ENCODE results near the gene TOP3A. TPM values are rescaled to one million over a fixed set of nuclear protein-coding genes. Genes with fewer than 3 reads are reported as not detected.
A peak's percentile ranks its signal among the peaks of the same experiment; 100 is the strongest.

TOP3A gene
- total and polyA plus RNA-seq, 2 donors (not counting 1 experiment from before 2014, with no cell fraction given) = 13.4 to 55.8 TPM

DNA sequence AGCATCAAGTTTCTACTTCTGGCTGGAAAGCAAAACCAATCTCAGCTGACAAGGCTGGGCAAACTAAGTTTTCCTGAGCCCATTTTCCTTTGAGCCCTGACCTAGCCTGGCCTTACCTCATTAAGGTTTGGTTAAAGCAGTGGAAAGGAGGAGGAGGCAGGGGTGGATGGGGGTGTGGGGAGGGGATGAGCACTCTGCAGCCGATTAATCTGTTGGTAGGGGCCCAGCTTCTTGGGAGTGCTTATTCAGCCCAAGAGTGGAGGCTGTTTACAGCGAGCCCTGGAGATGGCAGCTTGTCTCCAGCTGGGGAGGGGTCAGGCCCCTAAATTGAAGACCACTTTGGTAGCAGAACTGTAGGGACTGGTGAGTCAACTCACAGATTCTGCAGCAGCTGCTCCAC, 12.3 kb upstream of the TOP3A start:
- peaks cover 0 to 3% (median 0%) of the 10 kb centered on the region in 3 donors for H3K9me3 ChIP-seq (ENCODE audit: control extremely low read depth in 1 of 3, control insufficient read depth in 2 of 3, insufficient read depth in 1 of 3, low read length in 2 of 3)
- no peak for DNase-seq
- Mint-ChIP-seq H3K4me1 (peaks cover 20% of the 10 kb centered on the region), H3K9me3 (ENCODE audit: insufficient read depth) (no peaks in the 10 kb centered on the region), H3K27me3 (no peaks in the 10 kb centered on the region), H3K27ac (no peak overlapping the region), H3K4me3 (no peak overlapping the region)
- H3K27ac ChIP-seq (ENCODE audit: low read length in 2 of 2) = no peak overlapping the region
- 93% methylated on average over 2 of the region's 2 CpGs for WGBS (ENCODE audit: insufficient coverage)
- intact Hi-C loops (cut with micrococcal nuclease) = no loop called here
- peaks cover 0 to 14% of the 10 kb centered on the region in 2 donors for H3K4me1 ChIP-seq (ENCODE audit: control insufficient read depth in 2 of 2, insufficient read depth in 2 of 2, low read length in 2 of 2)
- ChIA-PET POLR2A (no interaction called here), CTCF (no interaction called here)
- H3K4me2 ChIP-seq (replicated peaks; ENCODE audit: low read depth, low read length, poor library complexity, severe bottlenecking) = no peak overlapping the region
- peaks cover 16% of the 10 kb centered on the region for H3K79me2 ChIP-seq (ENCODE audit: control insufficient read depth, insufficient read depth, low read length)
- peaks cover 0 to 75% of the 10 kb centered on the region in 2 experiments for H3K36me3 ChIP-seq (replicated peaks in 1 of 2; ENCODE audit: control extremely low read depth in 1 of 2, control insufficient read depth in 1 of 2, extremely low read depth in 1 of 2, insufficient read depth in 2 of 2, low read length in 1 of 2)
- no peak overlapping the region for H3K4me3 ChIP-seq (ENCODE audit: control extremely low read depth in 1 of 5, extremely low read depth in 1 of 5, insufficient read depth in 1 of 5, low read depth in 2 of 5, low read length in 4 of 5)
- H2AFZ ChIP-seq (ENCODE audit: insufficient read depth, low read depth, low read length, poor library complexity, severe bottlenecking) = no peak overlapping the region
- no peak overlapping the region for H3K9ac ChIP-seq (ENCODE audit: low read length)
- TF ChIP-seq EZH2 (IDR thresholded peaks at IDR 0.05; ENCODE audit: borderline replicate concordance, insufficient read depth, low read depth, low read length, poor library complexity, severe bottlenecking) = no peak
- TF ChIP-seq, protein P1, sequence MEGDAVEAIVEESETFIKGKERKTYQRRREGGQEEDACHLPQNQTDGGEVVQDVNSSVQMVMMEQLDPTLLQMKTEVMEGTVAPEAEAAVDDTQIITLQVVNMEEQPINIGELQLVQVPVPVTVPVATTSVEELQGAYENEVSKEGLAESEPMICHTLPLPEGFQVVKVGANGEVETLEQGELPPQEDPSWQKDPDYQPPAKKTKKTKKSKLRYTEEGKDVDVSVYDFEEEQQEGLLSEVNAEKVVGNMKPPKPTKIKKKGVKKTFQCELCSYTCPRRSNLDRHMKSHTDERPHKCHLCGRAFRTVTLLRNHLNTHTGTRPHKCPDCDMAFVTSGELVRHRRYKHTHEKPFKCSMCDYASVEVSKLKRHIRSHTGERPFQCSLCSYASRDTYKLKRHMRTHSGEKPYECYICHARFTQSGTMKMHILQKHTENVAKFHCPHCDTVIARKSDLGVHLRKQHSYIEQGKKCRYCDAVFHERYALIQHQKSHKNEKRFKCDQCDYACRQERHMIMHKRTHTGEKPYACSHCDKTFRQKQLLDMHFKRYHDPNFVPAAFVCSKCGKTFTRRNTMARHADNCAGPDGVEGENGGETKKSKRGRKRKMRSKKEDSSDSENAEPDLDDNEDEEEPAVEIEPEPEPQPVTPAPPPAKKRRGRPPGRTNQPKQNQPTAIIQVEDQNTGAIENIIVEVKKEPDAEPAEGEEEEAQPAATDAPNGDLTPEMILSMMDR (IDR thresholded peaks at IDR 0.05) = no peak
- H4K20me1 ChIP-seq (ENCODE audit: control insufficient read depth, insufficient read depth, low read length, poor library complexity, severe bottlenecking) = peaks cover 51% of the 10 kb centered on the region
- no peak for ATAC-seq (ENCODE audit: low read depth)
- no peaks in the 10 kb centered on the region for H3K27me3 ChIP-seq (replicated peaks in 1 of 4; ENCODE audit: control extremely low read depth in 1 of 4, control insufficient read depth in 3 of 4, insufficient read depth in 4 of 4, low read length in 3 of 4)

DNA sequence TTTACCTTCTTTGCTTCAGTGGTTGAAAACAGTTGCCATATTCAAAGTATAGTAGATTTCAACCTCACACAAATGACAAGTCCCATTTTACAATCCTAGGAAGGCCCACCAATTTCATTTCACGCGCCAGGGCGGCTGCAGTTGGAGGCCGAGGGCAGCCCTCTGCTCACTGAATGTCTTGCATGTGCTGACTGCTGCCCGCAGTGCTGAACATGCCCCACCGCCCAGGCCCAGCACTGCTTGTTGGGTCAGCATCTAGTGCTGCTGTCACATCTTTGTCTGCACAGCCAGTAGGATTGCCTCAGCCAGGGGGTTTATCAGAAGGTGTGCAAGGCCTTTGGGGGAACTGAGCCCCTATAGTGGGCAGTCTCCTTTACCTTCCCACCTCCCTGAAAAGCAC, 11.8 kb upstream of the TOP3A start:
- no peaks in the 10 kb centered on the region for H3K27me3 ChIP-seq (replicated peaks in 1 of 4; ENCODE audit: control extremely low read depth in 1 of 4, control insufficient read depth in 3 of 4, insufficient read depth in 4 of 4, low read length in 3 of 4)
- no peak overlapping the region for H2AFZ ChIP-seq (ENCODE audit: insufficient read depth, low read depth, low read length, poor library complexity, severe bottlenecking)
- peaks cover 0 to 73% of the 10 kb centered on the region in 2 experiments for H3K36me3 ChIP-seq (replicated peaks in 1 of 2; ENCODE audit: control extremely low read depth in 1 of 2, control insufficient read depth in 1 of 2, extremely low read depth in 1 of 2, insufficient read depth in 2 of 2, low read length in 1 of 2)
- ChIA-PET POLR2A (no interaction called here), CTCF (no interaction called here)
- H3K79me2 ChIP-seq (ENCODE audit: control insufficient read depth, insufficient read depth, low read length) = peaks cover 19% of the 10 kb centered on the region
- H3K27ac ChIP-seq (ENCODE audit: low read length in 2 of 2) = no peak overlapping the region
- no peak overlapping the region for H3K4me3 ChIP-seq (ENCODE audit: control extremely low read depth in 1 of 5, extremely low read depth in 1 of 5, insufficient read depth in 1 of 5, low read depth in 2 of 5, low read length in 4 of 5)
- H3K4me1 ChIP-seq (ENCODE audit: control insufficient read depth in 2 of 2, insufficient read depth in 2 of 2, low read length in 2 of 2) = peaks cover 0 to 14% of the 10 kb centered on the region in 2 donors
- no peak overlapping the region for H3K9ac ChIP-seq (ENCODE audit: low read length)
- H3K27me3 Mint-ChIP-seq = no peaks in the 10 kb centered on the region
- peak overlapping the region; percentile 20 for H3K27ac Mint-ChIP-seq
- H3K4me2 ChIP-seq (replicated peaks; ENCODE audit: low read depth, low read length, poor library complexity, severe bottlenecking) = no peak overlapping the region
- TF ChIP-seq, protein P1 (IDR thresholded peaks at IDR 0.05) = no peak
- TF ChIP-seq EZH2 (IDR thresholded peaks at IDR 0.05; ENCODE audit: borderline replicate concordance, insufficient read depth, low read depth, low read length, poor library complexity, severe bottlenecking) = no peak
- DNase-seq (no peak), ATAC-seq (ENCODE audit: low read depth) (no peak)
- intact Hi-C loops (cut with micrococcal nuclease) = no loop called here
- peaks cover 0 to 3% (median 0%) of the 10 kb centered on the region in 3 donors for H3K9me3 ChIP-seq (ENCODE audit: control extremely low read depth in 1 of 3, control insufficient read depth in 2 of 3, insufficient read depth in 1 of 3, low read length in 2 of 3)
- H4K20me1 ChIP-seq (ENCODE audit: control insufficient read depth, insufficient read depth, low read length, poor library complexity, severe bottlenecking) = peaks cover 54% of the 10 kb centered on the region
- WGBS (ENCODE audit: insufficient coverage) = 98% methylated on average over 6 of the region's 6 CpGs
- no peaks in the 10 kb centered on the region for H3K9me3 Mint-ChIP-seq (ENCODE audit: insufficient read depth)
- H3K4me3 Mint-ChIP-seq = no peak overlapping the region
- H3K4me1 Mint-ChIP-seq = peaks cover 22% of the 10 kb centered on the region
